K562 (cell line): ENCODE measurements around the gene TTC38.

Experiments used
- CHCHD3 ChIP-seq: fragments of 250-450 bp; sonication (Bioruptor Pico); IDR thresholded peaks from 2 replicates; pipeline ENCODE4 v2.1.2; 2022; ENCODE audit warnings: mild to moderate bottlenecking
- ELK1 ChIP-seq: sonication (generic); formaldehyde crosslinking; IDR thresholded peaks from 2 replicates; pipeline ENCODE4 v1.8.1; 2022; ENCODE audit warnings: missing genetic modification reagents
- ETS1 ChIP-seq: conservative IDR thresholded peaks from 2 replicates; pipeline ENCODE4 v1.6.1; 2011; ENCODE audit warnings: low read depth, mild to moderate bottlenecking, low read length; ENCODE audit not compliant: control insufficient read depth
- NFYB ChIP-seq: IDR thresholded peaks from 2 replicates; pipeline ENCODE4 v1.6.1; 2011; ENCODE audit warnings: mild to moderate bottlenecking, moderate library complexity; ENCODE audit not compliant: insufficient read length; ENCODE audit errors: extremely low read depth
- POLR2A ChIP-seq: fragments of 450-650 bp; conservative IDR thresholded peaks from 2 replicates; pipeline ENCODE4 v1.6.1; 2016
- PRDM10 ChIP-seq: fragments of 450-650 bp; IDR thresholded peaks from 2 replicates; pipeline ENCODE4 v1.6.1; 2018; ENCODE audit not compliant: partially characterized antibody
- TAF15 ChIP-seq: fragments of 200-400 bp; formaldehyde crosslinking; IDR thresholded peaks from 2 replicates; pipeline ENCODE4 v1.6.1; 2017; ENCODE audit warnings: mild to moderate bottlenecking, low read depth, low read length, moderate library complexity
- TCF3 ChIP-seq: sonication (generic); formaldehyde crosslinking; IDR thresholded peaks from 2 replicates; pipeline ENCODE4 v1.4.0; 2020; ENCODE audit warnings: mild to moderate bottlenecking, missing genetic modification reagents
- TCFL5 ChIP-seq: fragments of 250-450 bp; sonication (Bioruptor Pico); conservative IDR thresholded peaks from 2 replicates; pipeline ENCODE4 v1.6.1; 2021; ENCODE audit warnings: mild to moderate bottlenecking, moderate library complexity, matching md5 sums
- ZC3H4 ChIP-seq: sonication (generic); formaldehyde crosslinking; IDR thresholded peaks from 2 replicates; pipeline ENCODE4 v1.9.0; 2021; ENCODE audit warnings: missing genetic modification reagents, borderline replicate concordance
- ZNF263 ChIP-seq: sonication (generic); formaldehyde crosslinking; IDR thresholded peaks from 2 replicates; pipeline ENCODE4 v1.8.0; 2022; ENCODE audit warnings: mild to moderate bottlenecking, missing genetic modification reagents, borderline replicate concordance
- TF ChIP-seq, protein P1 (sequence below), 3 experiments: IDR thresholded peaks in 2 of 3; conservative IDR thresholded peaks in 1 of 3; 2 replicates each; pipeline ENCODE4 v1.5.1; 2011 to 2012; ENCODE audit warnings: low read length in 3 of 3, mild to moderate bottlenecking in 3 of 3, control low read depth in 2 of 3, improper control_type of control experiment in 1 of 3, inconsistent platforms in 1 of 3, low read depth in 1 of 3, mixed read lengths in 1 of 3, moderate library complexity in 1 of 3; ENCODE audit not compliant: insufficient read depth in 2 of 3

- TF ChIP-seq TAF15 (no peak), PRDM10 (no peak), ZC3H4 (CRISPR knock-in tag) (no peak), ELK1 (CRISPR knock-in tag) (no peak), ZNF263 (no peak), POLR2A (no peak), CHCHD3 (CRISPR knock-in tag) (no peak), NFYB (no peak), TCFL5 (CRISPR knock-in tag) (no peak), TCF3 (CRISPR knock-in tag) (no peak), ETS1 (no peak)
- TF ChIP-seq, protein P1, sequence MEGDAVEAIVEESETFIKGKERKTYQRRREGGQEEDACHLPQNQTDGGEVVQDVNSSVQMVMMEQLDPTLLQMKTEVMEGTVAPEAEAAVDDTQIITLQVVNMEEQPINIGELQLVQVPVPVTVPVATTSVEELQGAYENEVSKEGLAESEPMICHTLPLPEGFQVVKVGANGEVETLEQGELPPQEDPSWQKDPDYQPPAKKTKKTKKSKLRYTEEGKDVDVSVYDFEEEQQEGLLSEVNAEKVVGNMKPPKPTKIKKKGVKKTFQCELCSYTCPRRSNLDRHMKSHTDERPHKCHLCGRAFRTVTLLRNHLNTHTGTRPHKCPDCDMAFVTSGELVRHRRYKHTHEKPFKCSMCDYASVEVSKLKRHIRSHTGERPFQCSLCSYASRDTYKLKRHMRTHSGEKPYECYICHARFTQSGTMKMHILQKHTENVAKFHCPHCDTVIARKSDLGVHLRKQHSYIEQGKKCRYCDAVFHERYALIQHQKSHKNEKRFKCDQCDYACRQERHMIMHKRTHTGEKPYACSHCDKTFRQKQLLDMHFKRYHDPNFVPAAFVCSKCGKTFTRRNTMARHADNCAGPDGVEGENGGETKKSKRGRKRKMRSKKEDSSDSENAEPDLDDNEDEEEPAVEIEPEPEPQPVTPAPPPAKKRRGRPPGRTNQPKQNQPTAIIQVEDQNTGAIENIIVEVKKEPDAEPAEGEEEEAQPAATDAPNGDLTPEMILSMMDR (IDR thresholded peaks at IDR 0.05 in 2 of 3, conservative IDR thresholded peaks at IDR 0.05 in 1 of 3; ENCODE audit: insufficient read depth in 2 of 3, low read depth in 1 of 3, low read length in 3 of 3), result no peak
Measured at GRCh38 chr22:46240506-46240905, 27.3 kb upstream of the TTC38 start.
